ENCODE data around the gene RAPGEF2. TPM values are rescaled to one million over a fixed set of nuclear protein-coding genes. Genes with fewer than 3 reads are reported as not detected.

RAPGEF2 gene
- total RNA-seq, 1 donor from 2014 or later = 46.7 TPM

GRCh38 chr4:159197260-159197884 is 94.5 kb downstream of the RAPGEF2 start:
- H3K9me3 Mint-ChIP-seq = no peaks in the 10 kb centered on the region
- H3K27ac Mint-ChIP-seq = no peak overlapping the region

GRCh38 chr4:159197885-159198269 is 95.0 kb downstream of the RAPGEF2 start:
- Mint-ChIP-seq H3K27ac (no peak overlapping the region), H3K4me1 (peaks cover 2% of the 10 kb centered on the region), H3K9me3 (no peaks in the 10 kb centered on the region), H3K4me3 (no peak overlapping the region), H3K36me3 (peaks cover 2% of the 10 kb centered on the region), H3K27me3 (ENCODE audit: low read depth) (no peaks in the 10 kb centered on the region)
- TF ChIP-seq CTCF (IDR thresholded peaks at IDR 0.05; ENCODE audit: unreplicated experiment) = no peak
- no peak for DNase-seq (ENCODE audit: low spot score in 2 of 2, unreplicated experiment in 2 of 2)

More at GRCh38 chr4:159197260-159197884, 94.5 kb downstream of the RAPGEF2 start:
- Mint-ChIP-seq H3K4me1 (peaks cover 2% of the 10 kb centered on the region), H3K27me3 (ENCODE audit: low read depth) (no peaks in the 10 kb centered on the region), H3K4me3 (no peak overlapping the region), H3K36me3 (peaks cover 2% of the 10 kb centered on the region)
- no peak for DNase-seq (ENCODE audit: low spot score in 2 of 2, unreplicated experiment in 2 of 2)
- TF ChIP-seq CTCF (IDR thresholded peaks at IDR 0.05; ENCODE audit: unreplicated experiment) = no peak

- H3K4me1 Mint-ChIP-seq = peaks cover 3% of the 10 kb centered on the region
- H3K27ac Mint-ChIP-seq = no peak overlapping the region
- no peak overlapping the region for H3K4me3 Mint-ChIP-seq
- no peaks in the 10 kb centered on the region for H3K9me3 Mint-ChIP-seq
- H3K36me3 Mint-ChIP-seq = no peaks in the 10 kb centered on the region
- TF ChIP-seq CTCF (IDR thresholded peaks at IDR 0.05; ENCODE audit: unreplicated experiment) = no peak
- no peak for DNase-seq (ENCODE audit: low spot score in 2 of 2, unreplicated experiment in 2 of 2)
- H3K27me3 Mint-ChIP-seq (ENCODE audit: low read depth) = no peaks in the 10 kb centered on the region
These were observed 96.9 kb downstream of the RAPGEF2 start for GRCh38 chr4:159199826-159200225.

- H3K9me3 Mint-ChIP-seq = no peaks in the 10 kb centered on the region
- H3K27me3 Mint-ChIP-seq (ENCODE audit: low read depth) = no peaks in the 10 kb centered on the region
- TF ChIP-seq CTCF (IDR thresholded peaks at IDR 0.05; ENCODE audit: unreplicated experiment) = no peak
- H3K27ac Mint-ChIP-seq = no peak overlapping the region
- H3K4me3 Mint-ChIP-seq = no peak overlapping the region
- H3K36me3 Mint-ChIP-seq = no peaks in the 10 kb centered on the region
- H3K4me1 Mint-ChIP-seq = peaks cover 2% of the 10 kb centered on the region
- no peak for DNase-seq (ENCODE audit: low spot score in 2 of 2, unreplicated experiment in 2 of 2)
These were observed 98.3 kb downstream of the RAPGEF2 start for GRCh38 chr4:159201168-159201567.

- H3K27ac Mint-ChIP-seq = no peak overlapping the region
- no peak overlapping the region for H3K4me3 Mint-ChIP-seq
- peaks cover 2% of the 10 kb centered on the region for H3K36me3 Mint-ChIP-seq
- TF ChIP-seq CTCF (IDR thresholded peaks at IDR 0.05; ENCODE audit: unreplicated experiment) = no peak
- H3K27me3 Mint-ChIP-seq (ENCODE audit: low read depth) = no peaks in the 10 kb centered on the region
- peaks cover 5% of the 10 kb centered on the region for H3K4me1 Mint-ChIP-seq
- DNase-seq (ENCODE audit: low spot score in 2 of 2, unreplicated experiment in 2 of 2) = no peak
- H3K9me3 Mint-ChIP-seq = no peaks in the 10 kb centered on the region
These were observed 101.7 kb downstream of the RAPGEF2 start for GRCh38 chr4:159204566-159204965.

- no peaks in the 10 kb centered on the region for H3K27me3 Mint-ChIP-seq (ENCODE audit: low read depth)
- peaks cover 5% of the 10 kb centered on the region for H3K4me1 Mint-ChIP-seq
- H3K27ac Mint-ChIP-seq = no peak overlapping the region
- TF ChIP-seq CTCF (IDR thresholded peaks at IDR 0.05; ENCODE audit: unreplicated experiment) = no peak
- no peak for DNase-seq (ENCODE audit: low spot score in 2 of 2, unreplicated experiment in 2 of 2)
- peaks cover 2% of the 10 kb centered on the region for H3K36me3 Mint-ChIP-seq
- H3K4me3 Mint-ChIP-seq = no peak overlapping the region
- H3K9me3 Mint-ChIP-seq = no peaks in the 10 kb centered on the region
These were observed 102.6 kb downstream of the RAPGEF2 start for GRCh38 chr4:159205466-159205865.

Data from mesothelial cell of epicardium (in vitro differentiated cells).